PFSK-1 (cell line): ENCODE results near the gene DEPDC1B.

Experiments
- POLR2AphosphoS5 ChIP-seq: IDR thresholded peaks from 2 replicates; pipeline ENCODE4 v1.6.1; 2012; ENCODE audit warnings: low read depth, mild to moderate bottlenecking, control low read depth, low read length, moderate library complexity
- REST ChIP-seq, 2 experiments: IDR thresholded peaks; 2 replicates each; pipeline versions ENCODE4 v1.6.1 to v1.8.0; 2011 to 2012; ENCODE audit warnings: low read depth in 2 of 2, low read length in 2 of 2, control low read depth in 1 of 2, inconsistent platforms in 1 of 2, mild to moderate bottlenecking in 1 of 2, moderate library complexity in 1 of 2; ENCODE audit not compliant: insufficient read depth in 1 of 2
- SIN3A ChIP-seq: IDR thresholded peaks from 2 replicates; pipeline ENCODE4 v1.6.1; 2012; ENCODE audit warnings: mild to moderate bottlenecking, low read length, moderate library complexity, borderline replicate concordance; ENCODE audit not compliant: insufficient read depth
- TAF1 ChIP-seq: IDR thresholded peaks from 2 replicates; pipeline ENCODE4 v1.6.1; 2012; ENCODE audit warnings: low read length, control low read depth, borderline replicate concordance; ENCODE audit not compliant: insufficient read depth

DNA sequence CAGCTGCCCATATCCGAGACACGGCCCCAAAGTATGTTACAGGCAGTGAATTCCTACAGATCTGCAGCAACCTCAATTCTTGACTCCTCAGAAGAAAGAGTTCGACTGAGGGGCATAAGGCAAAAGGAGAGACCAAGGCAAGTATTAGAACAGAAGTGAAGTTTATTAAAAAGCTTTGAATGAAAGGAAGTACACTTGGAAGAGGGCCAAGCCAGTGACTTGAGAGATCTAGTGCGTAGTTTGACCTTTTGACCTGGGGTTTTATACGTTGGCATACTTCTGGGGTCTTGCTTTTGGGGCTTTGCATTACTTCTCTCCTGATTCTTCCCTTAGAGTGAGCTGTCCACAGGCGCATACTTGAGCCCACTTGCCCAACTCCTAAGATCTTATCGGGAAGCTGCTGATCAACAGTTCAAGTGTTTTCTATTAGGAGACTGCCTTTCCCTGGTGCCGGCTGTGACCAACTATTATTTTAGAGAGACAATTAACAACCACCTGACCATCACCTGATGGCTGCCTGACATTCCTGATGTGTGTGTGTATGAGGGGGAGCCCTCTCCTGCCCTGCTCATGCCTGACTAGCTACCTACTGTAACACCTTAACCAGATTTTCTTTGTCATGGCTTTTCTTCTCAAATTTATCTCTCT is 1.5 kb upstream of the DEPDC1B start:
- TF ChIP-seq TAF1 (no peak), REST (IDR thresholded peaks at IDR 0.05; ENCODE audit: insufficient read depth in 1 of 2, low read depth in 2 of 2, low read length in 2 of 2) (no peak), POLR2AphosphoS5 (no peak), SIN3A (no peak)
